Endothelial cell of umbilical vein (primary cell): ENCODE results near the gene UBE2Q1. TPM values are rescaled to one million over a fixed set of nuclear protein-coding genes. Genes with fewer than 3 reads are reported as not detected.
A peak's percentile ranks its signal among the peaks of the same experiment; 100 is the strongest.

ENCODE experiments used
- BruUV-seq: library from RNA; stranded (reverse); fragments of 400-500 nt; replicated peaks from 2 replicates; lab custom pipeline; 2021; lab: Mats Ljungman, UMichigan
- CTCF ChIA-PET: fragments of 300-600, 350-600 bp; sonication (Branson Sonifier 250); formaldehyde crosslinking; loops from one replicate; lab custom pipeline; 2021; ENCODE audit warnings: antibody characterized with exemption, inconsistent platforms; lab: Charles Lee
- POLR2A ChIA-PET: fragments of 300-600, 350-600 bp; sonication (Branson Sonifier 250); formaldehyde crosslinking; loops from one replicate; lab custom pipeline; 2021; ENCODE audit warnings: antibody characterized with exemption, inconsistent platforms; lab: Charles Lee
- DNase-seq: peaks from one replicate; pipeline ENCODE4 v3.0.0-alpha.2; 2011; ENCODE audit warnings: low read depth, low spot score
- FAIRE-seq: peaks from 2 replicates; lab custom pipeline; 2011; peaks lifted over from hg19 to GRCh38; lab: Jason Lieb, UNC
- H2AFZ ChIP-seq: 2 replicates; pipeline ENCODE4 v1.6.0; 2012; ENCODE audit warnings: low read depth, low read length, control low read depth, inconsistent platforms
- H3K27ac ChIP-seq: 2 replicates; pipeline ENCODE4 v1.5.1; 2011; ENCODE audit warnings: low read depth, mild to moderate bottlenecking, control low read depth, low read length, moderate library complexity; ENCODE audit not compliant: insufficient read depth
- H3K27me3 ChIP-seq, 2 experiments: 2 replicates each; pipeline versions ENCODE4 v1.6.0 to v1.6.1; 2011; ENCODE audit warnings: low read length in 2 of 2, mixed read lengths in 1 of 2; ENCODE audit not compliant: control insufficient read depth in 2 of 2, insufficient read depth in 2 of 2
- H3K36me3 ChIP-seq, 2 experiments: 2 replicates in 1 of 2; 3 replicates in 1 of 2; pipeline ENCODE4 v1.5.1; 2011; ENCODE audit warnings: low read length in 2 of 2, mild to moderate bottlenecking in 1 of 2, moderate library complexity in 1 of 2; ENCODE audit not compliant: control insufficient read depth in 2 of 2, insufficient read depth in 2 of 2; ENCODE audit errors: extremely low read depth in 1 of 2
- H3K4me1 ChIP-seq: 3 replicates; pipeline ENCODE4 v1.5.1; 2011; ENCODE audit warnings: mild to moderate bottlenecking, low read length; ENCODE audit not compliant: control insufficient read depth, insufficient read depth; ENCODE audit errors: extremely low read depth
- H3K4me2 ChIP-seq: 2 replicates; pipeline ENCODE4 v1.6.1; 2011; ENCODE audit warnings: low read length, control low read depth, mixed read lengths; ENCODE audit not compliant: insufficient read depth
- H3K4me3 ChIP-seq, 3 experiments: fragments of 200-600 bp in 1 of 3; sonication (generic), shearing (Covaris generic) in 1 of 3; replicated peaks in 1 of 3; 2 replicates each; pipeline ENCODE4 v1.5.1; 2011 to 2016; ENCODE audit warnings: control low read depth in 3 of 3, low read length in 3 of 3, mild to moderate bottlenecking in 2 of 3, inconsistent platforms in 1 of 3, low read depth in 1 of 3, moderate library complexity in 1 of 3; ENCODE audit not compliant: insufficient read depth in 1 of 3
- H3K79me2 ChIP-seq: 2 replicates; pipeline ENCODE4 v1.6.0; 2012; ENCODE audit warnings: low read length, inconsistent platforms; ENCODE audit not compliant: control insufficient read depth, insufficient read depth
- H3K9ac ChIP-seq: replicated peaks from 2 replicates; pipeline ENCODE3; 2011; ENCODE audit warnings: low read length, control low read depth; ENCODE audit not compliant: insufficient read depth; ENCODE audit errors: extremely low read depth
- H3K9me1 ChIP-seq: replicated peaks from 3 replicates; pipeline ENCODE4 v1.6.0; 2011; ENCODE audit warnings: mild to moderate bottlenecking, low read length; ENCODE audit not compliant: control insufficient read depth, insufficient read depth; ENCODE audit errors: extremely low read depth
- H3K9me3 ChIP-seq: replicated peaks from 2 replicates; pipeline ENCODE4 v1.5.1; 2012; ENCODE audit warnings: low read length, inconsistent platforms; ENCODE audit not compliant: control insufficient read depth, insufficient read depth
- H4K20me1 ChIP-seq: replicated peaks from 2 replicates; pipeline ENCODE3; 2011; ENCODE audit warnings: mild to moderate bottlenecking, low read length; ENCODE audit not compliant: control insufficient read depth, insufficient read depth; ENCODE audit errors: extremely low read depth
- EZH2 ChIP-seq: IDR thresholded peaks from 2 replicates; pipeline ENCODE4 v1.6.1; 2012; ENCODE audit warnings: borderline replicate concordance, low read depth, mild to moderate bottlenecking, moderate library complexity, low read length, inconsistent platforms; ENCODE audit not compliant: severe bottlenecking
- FOS ChIP-seq: IDR thresholded peaks from 2 replicates; pipeline ENCODE4 v1.6.1; 2011; ENCODE audit warnings: mild to moderate bottlenecking, low read length, moderate library complexity, borderline replicate concordance; ENCODE audit not compliant: insufficient read depth
- GATA2 ChIP-seq: IDR thresholded peaks from 2 replicates; pipeline ENCODE4 v1.7.0; 2011; ENCODE audit warnings: low read depth, mild to moderate bottlenecking, moderate library complexity, mixed read lengths, low read length; ENCODE audit not compliant: insufficient read length, insufficient read depth
- JUN ChIP-seq: IDR thresholded peaks from 2 replicates; pipeline ENCODE4 v1.6.1; 2011; ENCODE audit warnings: borderline replicate concordance, low read depth; ENCODE audit not compliant: insufficient read length, insufficient read depth
- MYC ChIP-seq: IDR thresholded peaks from one replicate; pipeline ENCODE4 v1.6.1; 2011; ENCODE audit warnings: mild to moderate bottlenecking, low read depth, low read length
- POLR2A ChIP-seq: IDR thresholded peaks from 2 replicates; pipeline ENCODE4 v1.6.1; 2012; ENCODE audit warnings: low read depth, mild to moderate bottlenecking, control low read depth, low read length
- POLR2AphosphoS5 ChIP-seq: IDR thresholded peaks from 2 replicates; pipeline ENCODE4 v1.6.1; 2012; ENCODE audit warnings: low read depth, mild to moderate bottlenecking, control low read depth, low read length, moderate library complexity; ENCODE audit not compliant: insufficient read depth
- dilution Hi-C: fragments of 300-500 bp; cut with MboI; formaldehyde crosslinking; loops from one replicate; pipeline ENCODE4 v1.15.0; 2019; ENCODE audit warnings: low sequenced_read_pairs; ENCODE audit not compliant: extremely low pct_ligation_motif_present
- intact Hi-C: fragments of 100-400 bp; cut with micrococcal nuclease; formaldehyde crosslinking; loops from one replicate; pipeline ENCODE4 v1.10.0; 2022
- polyA plus RNA-seq, 4 experiments: library from polyadenylated mRNA; depleted of rRNA in 3 of 4; stranded (reverse) in 3 of 4; unstranded in 1 of 4; fragments of >200 nt; gene quantifications; 2 replicates each; pipeline versions ENCODE4 v1.2.1 to v1.2.3, GENCODE V29; 2011 to 2012; ENCODE audit warnings: missing spikeins in 1 of 4
- total RNA-seq: library from RNA; stranded (reverse); gene quantifications from 2 replicates; pipeline ENCODE4 v1.2.3, GENCODE V29; 2021
- TF ChIP-seq, protein P1 (sequence below), 2 donors: IDR thresholded peaks; 1 replicate in 1 of 2; 2 replicates in 1 of 2; pipeline ENCODE4 v1.5.1; 2011; ENCODE audit warnings: low read length in 2 of 2, mild to moderate bottlenecking in 2 of 2, moderate library complexity in 2 of 2, control low read depth in 1 of 2, inconsistent platforms in 1 of 2, low read depth in 1 of 2; ENCODE audit not compliant: insufficient read depth in 1 of 2; ENCODE audit errors: extremely low read depth in 1 of 2
- TF ChIP-seq, protein P2 (sequence below): IDR thresholded peaks from 2 replicates; pipeline ENCODE4 v1.6.1; 2011; ENCODE audit not compliant: insufficient read depth, insufficient read length

The UBE2Q1 gene
- total and polyA plus RNA-seq, 2 donors (not counting 3 experiments of a cell fraction or from before 2014, with no cell fraction given): 16.5 to 85.4 TPM

DNA sequence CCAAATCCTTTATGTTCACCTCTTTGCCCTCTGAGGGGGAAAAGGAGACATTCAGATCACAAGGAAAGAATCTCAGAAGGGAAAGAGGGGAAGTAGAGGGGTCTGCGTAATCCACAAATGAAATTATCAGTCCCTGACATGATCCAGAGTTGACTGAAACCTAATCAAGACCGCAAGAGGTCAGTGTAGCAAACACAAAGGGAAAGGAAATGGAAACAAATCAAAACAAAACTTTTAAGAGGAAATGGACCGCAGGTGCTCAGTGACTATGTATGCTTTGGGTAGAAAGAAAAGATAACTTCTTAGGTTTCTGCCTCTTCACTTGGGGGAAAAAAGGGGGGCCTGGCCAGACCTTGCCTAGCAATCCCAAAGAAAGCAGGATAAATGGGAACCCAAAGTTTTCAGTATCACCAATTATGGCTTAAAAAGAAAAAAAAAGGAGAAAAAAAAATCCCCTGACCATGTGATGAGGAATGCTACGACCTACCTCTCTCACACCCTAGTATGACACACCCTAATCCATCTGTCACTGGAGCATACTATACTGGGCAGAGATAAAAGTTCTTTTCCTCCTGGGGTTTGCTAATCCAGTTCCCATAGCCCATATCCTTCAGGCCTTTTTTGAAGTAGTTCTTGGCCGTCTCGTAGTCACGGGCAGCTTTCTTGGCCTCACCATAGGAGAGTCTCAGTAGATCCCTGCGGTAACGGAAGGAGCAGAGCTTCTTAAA lies 26.0 kb upstream of the UBE2Q1 start:
- FAIRE-seq: peak; percentile 81
- DNase-seq: peak; percentile 68
- Histone ChIP-seq H3K79me2 (no peaks in the 10 kb centered on the region), H2AFZ (no peak overlapping the region), H4K20me1 (peaks cover 2% of the 10 kb centered on the region), H3K27me3 (no peaks in the 10 kb centered on the region), H3K4me1 (peaks cover 28% of the 10 kb centered on the region), H3K36me3 (peaks cover 32 to 66% of the 10 kb centered on the region in 2 experiments), H3K4me2 (peak overlapping the region; percentile 20), H3K4me3 (no peak overlapping the region), H3K9me3 (no peaks in the 10 kb centered on the region), H3K9me1 (no peaks in the 10 kb centered on the region), H3K9ac (no peak overlapping the region), H3K27ac (peak overlapping the region; percentile 58)
- no TSS peak for BruUV-seq
- POLR2A ChIA-PET: no interaction called here
- CTCF ChIA-PET: interaction anchor here (0.9 to 2.1 kb wide), 7 partner anchors 14 to 294 kb away, joined by 3 to 14 read pairs (median 4); partner anchors contain the start of gene CHRNB2
- dilution Hi-C loops (no loop called here), intact Hi-C loops (loop anchor here (1.0 kb wide), 2 partner anchors 25 to 294 kb away; no protein-coding TSS in a partner anchor)
- no peak for TF ChIP-seq FOS
- TF ChIP-seq, protein P1, sequence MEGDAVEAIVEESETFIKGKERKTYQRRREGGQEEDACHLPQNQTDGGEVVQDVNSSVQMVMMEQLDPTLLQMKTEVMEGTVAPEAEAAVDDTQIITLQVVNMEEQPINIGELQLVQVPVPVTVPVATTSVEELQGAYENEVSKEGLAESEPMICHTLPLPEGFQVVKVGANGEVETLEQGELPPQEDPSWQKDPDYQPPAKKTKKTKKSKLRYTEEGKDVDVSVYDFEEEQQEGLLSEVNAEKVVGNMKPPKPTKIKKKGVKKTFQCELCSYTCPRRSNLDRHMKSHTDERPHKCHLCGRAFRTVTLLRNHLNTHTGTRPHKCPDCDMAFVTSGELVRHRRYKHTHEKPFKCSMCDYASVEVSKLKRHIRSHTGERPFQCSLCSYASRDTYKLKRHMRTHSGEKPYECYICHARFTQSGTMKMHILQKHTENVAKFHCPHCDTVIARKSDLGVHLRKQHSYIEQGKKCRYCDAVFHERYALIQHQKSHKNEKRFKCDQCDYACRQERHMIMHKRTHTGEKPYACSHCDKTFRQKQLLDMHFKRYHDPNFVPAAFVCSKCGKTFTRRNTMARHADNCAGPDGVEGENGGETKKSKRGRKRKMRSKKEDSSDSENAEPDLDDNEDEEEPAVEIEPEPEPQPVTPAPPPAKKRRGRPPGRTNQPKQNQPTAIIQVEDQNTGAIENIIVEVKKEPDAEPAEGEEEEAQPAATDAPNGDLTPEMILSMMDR (IDR thresholded peaks at IDR 0.05; ENCODE audit: extremely low read depth in 1 of 2, insufficient read depth in 1 of 2, low read depth in 1 of 2, low read length in 2 of 2): peak in 1 of 2 donors; percentile 30

DNA sequence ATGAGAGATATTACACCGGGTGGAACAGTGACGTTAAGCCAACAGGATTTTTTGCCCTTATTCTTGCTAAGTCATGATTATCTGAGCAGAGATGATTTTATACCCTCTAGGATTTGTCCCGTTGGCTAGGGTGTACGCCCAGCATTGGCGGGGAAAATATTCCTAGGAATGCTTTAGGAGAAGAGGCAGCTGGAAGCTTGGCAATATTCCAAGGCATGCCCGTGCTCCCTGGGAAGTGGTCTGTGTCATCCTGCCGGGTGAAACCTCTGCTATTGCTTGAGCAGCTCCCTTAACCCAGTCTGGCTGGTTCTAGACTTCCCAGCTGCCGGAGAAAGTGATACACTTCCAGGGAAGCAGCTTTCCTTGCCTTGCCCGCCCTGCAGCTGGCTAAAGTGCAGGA lies 25.3 kb upstream of the UBE2Q1 start:
- TSS peak; percentile 18 for BruUV-seq
- POLR2A ChIA-PET: no interaction called here
- FAIRE-seq (no peak), DNase-seq (peak; percentile 38)
- dilution Hi-C loops (no loop called here), intact Hi-C loops (loop anchor here (1.0 kb wide), 2 partner anchors 24 to 295 kb away; no protein-coding TSS in a partner anchor)
- peaks cover 2% of the 10 kb centered on the region for H4K20me1 ChIP-seq
- H3K9ac ChIP-seq: no peak overlapping the region
- TF ChIP-seq, protein P1 (IDR thresholded peaks at IDR 0.05; ENCODE audit: extremely low read depth in 1 of 2, insufficient read depth in 1 of 2, low read depth in 1 of 2, low read length in 2 of 2): no peak
- TF ChIP-seq MYC (no peak), POLR2A (no peak), EZH2 (no peak), GATA2 (no peak), FOS (no peak), JUN (no peak), POLR2AphosphoS5 (no peak)
- TF ChIP-seq, protein P2, sequence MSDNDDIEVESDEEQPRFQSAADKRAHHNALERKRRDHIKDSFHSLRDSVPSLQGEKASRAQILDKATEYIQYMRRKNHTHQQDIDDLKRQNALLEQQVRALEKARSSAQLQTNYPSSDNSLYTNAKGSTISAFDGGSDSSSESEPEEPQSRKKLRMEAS: no peak
- peaks cover 28 to 64% of the 10 kb centered on the region in 2 experiments for H3K36me3 ChIP-seq
- no peak overlapping the region for H2AFZ ChIP-seq
- no peak overlapping the region for H3K4me3 ChIP-seq
- no peaks in the 10 kb centered on the region for H3K27me3 ChIP-seq
- peak overlapping the region; percentile 20 for H3K4me2 ChIP-seq
- H3K4me1 ChIP-seq: peaks cover 28% of the 10 kb centered on the region
- peak overlapping the region; percentile 58 for H3K27ac ChIP-seq
- no peaks in the 10 kb centered on the region for H3K9me3 ChIP-seq
- CTCF ChIA-PET: interaction anchor here (0.9 to 2.1 kb wide), 6 partner anchors 16 to 295 kb away, joined by 3 to 14 read pairs (median 4); partner anchors contain the start of gene CHRNB2
- H3K9me1 ChIP-seq: no peaks in the 10 kb centered on the region
- H3K79me2 ChIP-seq: no peaks in the 10 kb centered on the region
